ENCODE measurements around the gene CIB4. TPM values are rescaled to one million over a fixed set of nuclear protein-coding genes. Genes with fewer than 3 reads are reported as not detected.

Gene CIB4
- total RNA-seq, 1 donor from 2014 or later = not detected

- no peak for TF ChIP-seq CTCF (IDR thresholded peaks at IDR 0.05; ENCODE audit: insufficient read depth, low read length, poor library complexity, severe bottlenecking)
- no peak for DNase-seq (ENCODE audit: low read depth)
- Histone ChIP-seq H3K27me3 (ENCODE audit: control insufficient read depth, insufficient read depth, low read length) (peaks cover 6% of the 10 kb centered on the region), H3K36me3 (ENCODE audit: control insufficient read depth, insufficient read depth, low read length) (no peaks in the 10 kb centered on the region), H3K4me3 (ENCODE audit: low read depth, low read length) (no peak overlapping the region)
Observed at GRCh38 chr2:26623541-26624495, 17.3 kb downstream of the CIB4 start.

DNA sequence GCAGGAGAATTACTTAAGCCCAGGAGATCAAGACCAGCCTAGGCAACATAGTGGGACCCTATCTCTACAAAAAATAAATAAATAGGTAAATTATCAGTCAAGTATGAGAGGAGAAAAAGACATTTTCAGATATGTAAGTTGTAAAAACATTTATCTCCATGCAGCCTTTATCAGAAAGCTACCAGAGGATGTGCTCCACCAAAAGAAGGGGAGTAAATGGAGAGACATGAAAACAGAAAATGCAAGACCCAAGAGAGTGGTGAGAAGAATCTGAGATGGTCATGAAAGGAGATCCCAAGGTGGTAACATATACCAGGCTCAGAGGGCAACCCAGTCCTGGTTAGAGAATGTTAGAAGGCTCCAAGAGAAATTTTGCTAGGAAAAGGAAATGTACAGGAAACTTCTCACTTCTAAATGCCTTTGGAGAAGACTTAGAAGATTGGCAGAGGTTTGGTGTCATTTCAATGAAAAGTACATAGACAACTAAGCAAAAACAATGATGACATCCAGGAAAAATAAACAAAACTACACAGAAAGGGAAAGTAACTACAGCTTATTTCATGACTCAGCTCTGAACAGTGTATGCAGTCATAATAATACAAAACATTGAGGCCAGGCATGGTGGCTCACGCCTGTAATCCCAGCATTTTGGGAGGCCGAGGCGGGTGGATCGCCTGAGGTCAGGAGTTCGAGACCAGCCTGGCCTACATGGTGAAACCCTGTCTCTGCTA, 19.5 kb downstream of the CIB4 start:
- Histone ChIP-seq H3K4me3 (ENCODE audit: low read depth, low read length) (no peak overlapping the region), H3K36me3 (ENCODE audit: control insufficient read depth, insufficient read depth, low read length) (no peaks in the 10 kb centered on the region), H3K27me3 (ENCODE audit: control insufficient read depth, insufficient read depth, low read length) (peaks cover 16% of the 10 kb centered on the region)
- no peak for DNase-seq (ENCODE audit: low read depth)
- no peak for TF ChIP-seq CTCF (IDR thresholded peaks at IDR 0.05; ENCODE audit: insufficient read depth, low read length, poor library complexity, severe bottlenecking)

DNA sequence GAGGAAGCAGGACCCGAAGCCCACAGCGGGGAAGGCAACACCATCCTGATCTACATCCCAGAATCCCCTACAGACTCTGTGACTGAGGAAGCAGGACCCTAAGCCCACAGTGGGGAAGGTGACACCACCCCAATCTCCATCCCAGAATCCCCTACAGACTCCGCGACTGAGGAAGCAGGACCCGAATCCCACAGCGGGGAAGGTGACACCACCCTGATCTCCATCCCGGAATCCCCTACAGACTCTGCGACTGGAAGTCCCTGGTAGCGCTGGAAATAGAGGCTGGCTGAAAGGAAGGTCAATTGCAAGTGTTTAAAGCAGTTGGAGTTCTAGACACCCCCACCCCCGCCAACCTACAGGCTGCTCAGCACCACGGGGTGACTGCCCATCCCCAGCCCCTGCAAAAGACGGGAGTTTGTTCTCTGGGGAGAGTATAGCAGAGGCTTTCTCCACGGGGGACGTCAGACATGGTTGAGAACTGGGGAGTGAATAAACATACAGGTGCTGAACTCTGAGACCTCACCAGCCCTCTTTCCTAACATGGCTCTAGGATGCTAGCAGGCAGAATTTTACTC, 21.0 kb downstream of the CIB4 start:
- Histone ChIP-seq H3K36me3 (ENCODE audit: control insufficient read depth, insufficient read depth, low read length) (no peaks in the 10 kb centered on the region), H3K27me3 (ENCODE audit: control insufficient read depth, insufficient read depth, low read length) (peaks cover 28% of the 10 kb centered on the region), H3K4me3 (ENCODE audit: low read depth, low read length) (no peak overlapping the region)
- no peak for DNase-seq (ENCODE audit: low read depth)
- no peak for TF ChIP-seq CTCF (IDR thresholded peaks at IDR 0.05; ENCODE audit: insufficient read depth, low read length, poor library complexity, severe bottlenecking)

DNA sequence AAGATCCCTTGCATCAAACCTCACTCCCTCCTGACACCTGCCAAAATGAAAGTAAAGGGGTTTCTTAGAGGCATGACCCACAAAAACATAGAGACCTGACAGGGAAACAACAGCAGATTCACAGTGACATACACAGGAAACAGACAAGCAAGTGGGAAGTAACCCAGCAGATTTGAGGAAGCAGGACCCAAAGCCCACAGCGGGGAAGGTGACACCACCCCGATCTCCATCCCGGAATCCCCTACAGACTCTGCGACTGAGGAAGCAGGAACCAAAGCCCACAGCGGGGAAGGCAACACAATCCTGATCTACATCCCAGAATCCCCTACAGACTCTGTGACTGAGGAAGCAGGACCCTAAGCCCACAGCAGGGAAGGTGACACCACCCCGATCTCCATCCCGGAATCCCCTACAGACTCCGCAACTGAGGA, 21.6 kb downstream of the CIB4 start:
- Histone ChIP-seq H3K36me3 (ENCODE audit: control insufficient read depth, insufficient read depth, low read length) (no peaks in the 10 kb centered on the region), H3K4me3 (ENCODE audit: low read depth, low read length) (no peak overlapping the region), H3K27me3 (ENCODE audit: control insufficient read depth, insufficient read depth, low read length) (peaks cover 32% of the 10 kb centered on the region)
- DNase-seq (ENCODE audit: low read depth) = no peak
- no peak for TF ChIP-seq CTCF (IDR thresholded peaks at IDR 0.05; ENCODE audit: insufficient read depth, low read length, poor library complexity, severe bottlenecking)

DNA sequence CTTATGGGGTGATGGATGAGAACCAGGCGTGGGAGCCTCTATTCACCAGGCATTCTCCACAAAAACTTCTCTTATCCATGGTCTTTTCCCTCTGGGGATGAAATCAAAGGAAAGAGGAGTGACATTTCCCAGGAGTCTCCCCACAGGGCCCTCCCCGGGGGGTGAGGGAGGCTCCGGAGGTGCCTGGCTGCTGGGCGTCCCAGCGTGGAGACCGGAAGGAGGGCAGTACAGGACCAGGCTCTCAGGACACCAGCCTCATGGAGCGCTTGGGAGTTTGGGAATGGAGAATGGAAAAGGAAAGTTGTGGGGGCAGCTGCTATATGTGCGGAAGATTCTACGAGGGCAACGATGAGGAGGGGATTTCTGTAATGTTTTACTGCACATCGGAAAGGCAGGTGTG, 22.1 kb downstream of the CIB4 start:
- no peak for TF ChIP-seq CTCF (IDR thresholded peaks at IDR 0.05; ENCODE audit: insufficient read depth, low read length, poor library complexity, severe bottlenecking)
- no peak overlapping the region for H3K4me3 ChIP-seq (ENCODE audit: low read depth, low read length)
- H3K27me3 ChIP-seq (ENCODE audit: control insufficient read depth, insufficient read depth, low read length) = peaks cover 36% of the 10 kb centered on the region
- no peak for DNase-seq (ENCODE audit: low read depth)
- H3K36me3 ChIP-seq (ENCODE audit: control insufficient read depth, insufficient read depth, low read length) = no peaks in the 10 kb centered on the region
